MCF 10A (cell line): ENCODE measurements around the gene RPS14. TPM values are rescaled to one million over a fixed set of nuclear protein-coding genes. Genes with fewer than 3 reads are reported as not detected.

Experiments used
- BruUV-seq: library from RNA; stranded (reverse); fragments of 400-500 nt; replicated peaks from 2 replicates; lab custom pipeline; 2021; lab: Mats Ljungman, UMichigan
- CTCF ChIA-PET: fragments of 300-600 bp; sonication (Branson Sonifier 250); formaldehyde crosslinking; extraction: SDS; loops from one replicate; lab custom pipeline; 2021; ENCODE audit warnings: antibody characterized with exemption, inconsistent platforms; lab: Yijun Ruan, JAX
- POLR2A ChIA-PET: fragments of 300-600, 350-650 bp; sonication (Branson Sonifier 250); formaldehyde crosslinking; extraction: SDS; loops from one replicate; lab custom pipeline; 2020; ENCODE audit warnings: antibody characterized with exemption, inconsistent platforms; lab: Yijun Ruan, JAX
- DNase-seq: peaks from one replicate; pipeline ENCODE4 v3.0.0-alpha.2; 2018; ENCODE audit not compliant: unreplicated experiment
- H3K27ac Mint-ChIP-seq: one replicate; pipeline ENCODE4 v1.8.0; 2022; ENCODE audit warnings: mild to moderate bottlenecking, low read depth, mixed read lengths; ENCODE audit not compliant: unreplicated experiment
- H3K27me3 Mint-ChIP-seq: one replicate; pipeline ENCODE4 v1.8.0; 2022; ENCODE audit warnings: mixed read lengths; ENCODE audit not compliant: insufficient read depth, unreplicated experiment
- H3K36me3 Mint-ChIP-seq: one replicate; pipeline ENCODE4 v1.8.0; 2022; ENCODE audit warnings: mild to moderate bottlenecking, moderate library complexity, mixed read lengths; ENCODE audit not compliant: insufficient read depth, unreplicated experiment
- H3K4me1 Mint-ChIP-seq: one replicate; pipeline ENCODE4 v1.8.0; 2022; ENCODE audit warnings: mixed read lengths; ENCODE audit not compliant: insufficient read depth, unreplicated experiment
- H3K4me3 Mint-ChIP-seq: one replicate; pipeline ENCODE4 v1.8.0; 2022; ENCODE audit warnings: mild to moderate bottlenecking, moderate library complexity, mixed read lengths; ENCODE audit not compliant: unreplicated experiment
- H3K9me3 Mint-ChIP-seq: one replicate; pipeline ENCODE4 v1.8.0; 2022; ENCODE audit warnings: mixed read lengths; ENCODE audit not compliant: unreplicated experiment
- intact Hi-C: fragments of 100-400 bp; cut with micrococcal nuclease; formaldehyde crosslinking; loops from 2 replicates; pipeline ENCODE4 v1.14.1; 2022
- total RNA-seq: library from RNA; stranded (reverse); gene quantifications from 2 replicates; pipeline ENCODE4 v1.2.3, GENCODE V29; 2022
- TF ChIP-seq, protein P1 (sequence below): fragments of 200-600 bp; IDR thresholded peaks from one replicate; pipeline ENCODE4 v1.8.0; 2022; ENCODE audit warnings: antibody characterized with exemption, mild to moderate bottlenecking; ENCODE audit not compliant: unreplicated experiment

The RPS14 gene
- total RNA-seq, 1 experiment from 2014 or later = 5,481 TPM

DNA sequence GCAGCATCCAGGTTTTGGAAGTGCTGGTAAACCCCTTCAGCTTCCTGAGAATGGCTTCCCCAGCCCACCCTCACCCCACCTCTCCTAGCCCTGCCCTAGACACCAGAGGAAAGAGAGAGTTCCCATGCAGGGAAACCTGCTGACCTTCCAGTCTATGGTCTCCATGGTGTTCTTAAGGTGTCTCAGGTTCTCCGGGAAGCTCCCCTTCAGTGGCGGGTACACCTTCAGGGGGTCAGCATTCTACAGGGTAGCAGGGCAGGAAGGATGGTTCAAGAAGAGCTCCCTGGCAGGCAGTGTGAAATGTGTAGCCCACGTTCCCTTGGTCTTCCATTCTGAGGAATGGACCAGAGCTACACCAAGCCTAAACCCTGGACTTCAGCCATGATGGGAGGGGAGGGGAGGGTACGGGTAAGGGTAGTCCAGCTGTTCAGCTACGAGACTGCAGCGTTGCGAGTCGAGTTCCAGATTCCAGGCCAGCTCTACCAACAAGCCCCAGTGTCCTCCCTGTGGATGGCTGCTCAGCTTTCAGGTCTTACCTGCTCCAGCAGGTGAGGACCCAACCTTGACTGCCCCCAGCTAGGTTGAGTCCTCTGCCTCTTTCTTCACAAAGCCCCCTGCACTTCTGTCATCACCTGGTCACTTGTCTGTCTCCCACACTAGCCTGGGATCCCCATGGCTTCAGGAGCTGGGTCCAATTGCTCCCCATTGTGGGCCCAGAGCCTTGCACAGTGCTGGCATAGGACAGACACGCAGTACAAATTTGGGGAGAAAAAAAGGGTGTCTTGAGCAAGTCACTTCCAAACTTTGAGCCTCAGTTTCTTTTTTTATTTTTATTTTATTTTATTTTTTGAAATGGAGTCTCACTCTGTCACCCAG, 44.4 kb downstream of the RPS14 start:
- H3K27ac Mint-ChIP-seq = no peak overlapping the region
- BruUV-seq = no TSS peak

GRCh38 chr5:150404535-150404934, 45.0 kb downstream of the RPS14 start:
- no peak overlapping the region for H3K4me3 Mint-ChIP-seq
- no TSS peak for BruUV-seq
- no peaks in the 10 kb centered on the region for H3K4me1 Mint-ChIP-seq
- no peaks in the 10 kb centered on the region for H3K27me3 Mint-ChIP-seq
- ChIA-PET POLR2A (no interaction called here), CTCF (interaction anchor here (0.5 to 0.8 kb wide), 3 partner anchors 9 to 43 kb away, joined by 3 to 4 read pairs (median 4); no protein-coding TSS in a partner anchor)
- intact Hi-C loops = no loop called here
- DNase-seq = no peak
- TF ChIP-seq, protein P1, sequence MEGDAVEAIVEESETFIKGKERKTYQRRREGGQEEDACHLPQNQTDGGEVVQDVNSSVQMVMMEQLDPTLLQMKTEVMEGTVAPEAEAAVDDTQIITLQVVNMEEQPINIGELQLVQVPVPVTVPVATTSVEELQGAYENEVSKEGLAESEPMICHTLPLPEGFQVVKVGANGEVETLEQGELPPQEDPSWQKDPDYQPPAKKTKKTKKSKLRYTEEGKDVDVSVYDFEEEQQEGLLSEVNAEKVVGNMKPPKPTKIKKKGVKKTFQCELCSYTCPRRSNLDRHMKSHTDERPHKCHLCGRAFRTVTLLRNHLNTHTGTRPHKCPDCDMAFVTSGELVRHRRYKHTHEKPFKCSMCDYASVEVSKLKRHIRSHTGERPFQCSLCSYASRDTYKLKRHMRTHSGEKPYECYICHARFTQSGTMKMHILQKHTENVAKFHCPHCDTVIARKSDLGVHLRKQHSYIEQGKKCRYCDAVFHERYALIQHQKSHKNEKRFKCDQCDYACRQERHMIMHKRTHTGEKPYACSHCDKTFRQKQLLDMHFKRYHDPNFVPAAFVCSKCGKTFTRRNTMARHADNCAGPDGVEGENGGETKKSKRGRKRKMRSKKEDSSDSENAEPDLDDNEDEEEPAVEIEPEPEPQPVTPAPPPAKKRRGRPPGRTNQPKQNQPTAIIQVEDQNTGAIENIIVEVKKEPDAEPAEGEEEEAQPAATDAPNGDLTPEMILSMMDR = no peak
- H3K27ac Mint-ChIP-seq = no peak overlapping the region
- H3K36me3 Mint-ChIP-seq = peaks cover 14% of the 10 kb centered on the region
- H3K9me3 Mint-ChIP-seq = no peaks in the 10 kb centered on the region

More for the DNA sequence above, 44.4 kb downstream of the RPS14 start:
- no peaks in the 10 kb centered on the region for H3K27me3 Mint-ChIP-seq
- TF ChIP-seq, protein P1 = no peak
- ChIA-PET CTCF (interaction anchor here (0.5 to 0.9 kb wide), 3 partner anchors 28 to 44 kb away, joined by 3 to 4 read pairs (median 3); no protein-coding TSS in a partner anchor), POLR2A (interaction anchor here (1.0 kb wide), 1 partner anchor 37 kb away, joined by 4 read pairs; no protein-coding TSS in a partner anchor)
- H3K36me3 Mint-ChIP-seq = peaks cover 8% of the 10 kb centered on the region
- no peak for DNase-seq
- no peak overlapping the region for H3K4me3 Mint-ChIP-seq
- H3K4me1 Mint-ChIP-seq = peaks cover 4% of the 10 kb centered on the region
- intact Hi-C loops = no loop called here
- no peaks in the 10 kb centered on the region for H3K9me3 Mint-ChIP-seq

DNA sequence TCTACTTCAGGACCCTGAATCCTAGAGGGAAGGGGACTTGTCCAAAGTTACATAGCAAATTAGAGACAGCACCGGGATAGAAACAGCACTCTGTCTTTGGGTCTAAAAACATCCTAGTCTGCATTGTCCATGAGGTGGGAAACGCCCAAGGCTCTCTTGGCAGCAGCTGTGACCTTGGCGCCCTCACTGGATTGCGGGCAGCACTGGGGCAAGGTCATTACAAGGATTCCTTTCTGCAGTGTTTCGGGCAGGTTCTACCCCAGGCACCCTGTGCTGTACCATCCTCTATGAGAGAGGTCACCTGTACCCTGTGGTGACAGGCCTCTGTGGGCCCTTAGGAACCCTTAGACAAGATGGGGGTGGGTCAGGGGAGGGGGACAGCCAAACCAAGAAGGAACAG, 45.4 kb downstream of the RPS14 start:
- Mint-ChIP-seq H3K9me3 (no peaks in the 10 kb centered on the region), H3K4me1 (no peaks in the 10 kb centered on the region), H3K4me3 (no peak overlapping the region), H3K27ac (no peak overlapping the region), H3K27me3 (no peaks in the 10 kb centered on the region), H3K36me3 (peaks cover 15% of the 10 kb centered on the region)
- TF ChIP-seq, protein P1 = no peak
- no peak for DNase-seq
- no TSS peak for BruUV-seq
- CTCF ChIA-PET = interaction anchor here (0.5 to 0.6 kb wide), 2 partner anchors 9 to 281 kb away, joined by 3 to 4 read pairs; no protein-coding TSS in a partner anchor
- POLR2A ChIA-PET = interaction anchor here (0.6 kb wide), 1 partner anchor 359 kb away, joined by 3 read pairs; no protein-coding TSS in a partner anchor
- intact Hi-C loops = no loop called here

DNA sequence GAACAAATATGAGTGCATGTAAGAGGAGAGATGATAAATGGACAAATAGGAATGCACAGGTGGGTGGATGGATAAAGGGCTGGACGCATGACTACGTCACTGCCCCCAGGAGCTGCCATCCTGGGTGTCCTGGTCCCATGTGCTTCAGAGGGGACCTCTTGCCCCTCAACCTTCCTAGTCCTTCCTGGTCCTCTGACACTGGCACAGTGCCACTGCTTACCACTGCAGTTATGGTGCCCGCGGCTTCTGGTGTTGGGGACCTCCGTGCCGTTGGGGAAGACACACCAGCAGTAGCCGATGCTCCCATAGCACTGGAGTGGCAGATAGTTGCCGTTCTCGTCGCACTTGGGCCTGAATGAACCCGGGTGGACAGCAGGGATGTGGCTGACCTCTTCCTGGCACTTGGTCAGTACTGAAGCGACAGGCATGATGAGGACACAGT, 46.6 kb downstream of the RPS14 start:
- Mint-ChIP-seq H3K9me3 (no peaks in the 10 kb centered on the region), H3K27ac (no peak overlapping the region), H3K36me3 (peaks cover 23% of the 10 kb centered on the region), H3K27me3 (no peaks in the 10 kb centered on the region), H3K4me1 (no peaks in the 10 kb centered on the region), H3K4me3 (no peak overlapping the region)
- ChIA-PET POLR2A (no interaction called here), CTCF (interaction anchor here (0.7 to 1.8 kb wide), 3 partner anchors 22 to 244 kb away, joined by 3 to 7 read pairs (median 6); no protein-coding TSS in a partner anchor)
- no TSS peak for BruUV-seq
- intact Hi-C loops = no loop called here
- no peak for DNase-seq
- TF ChIP-seq, protein P1 = no peak
